HEK293 (cell line): ENCODE results near the gene DNAJB7.

ENCODE experiments used
- CTCF ChIA-PET: fragments of 350-600 bp; formaldehyde crosslinking; extraction: SDS; loops from one replicate; lab custom pipeline; 2021; ENCODE audit warnings: antibody characterized with exemption; lab: Yijun Ruan, JAX
- POLR2A ChIA-PET: fragments of 300-600 bp; formaldehyde crosslinking; extraction: SDS; loops from one replicate; lab custom pipeline; 2020; ENCODE audit warnings: antibody characterized with exemption, inconsistent platforms; lab: Yijun Ruan, JAX
- H3K27ac ChIP-seq: fragments of 200-500 bp; sonication (Bioruptor generic); 2 replicates; pipeline ENCODE4 v1.5.1; 2014; ENCODE audit warnings: low read depth, low read length, control low read depth, inconsistent platforms; ENCODE audit errors: extremely low read depth
- H3K36me3 ChIP-seq, 2 experiments: fragments of 200-500 bp in 1 of 2; sonication (Bioruptor generic) in 1 of 2; 1 replicate in 1 of 2; 2 replicates in 1 of 2; pipeline ENCODE4 v1.5.1; 2014 to 2017; ENCODE audit warnings: inconsistent platforms in 2 of 2, low read length in 2 of 2; ENCODE audit not compliant: control insufficient read depth in 2 of 2, insufficient read depth in 1 of 2
- H3K4me1 ChIP-seq: fragments of 200-500 bp; sonication (Bioruptor generic); 2 replicates; pipeline ENCODE4 v1.5.1; 2014; ENCODE audit warnings: mild to moderate bottlenecking, low read length, inconsistent platforms; ENCODE audit not compliant: control insufficient read depth, insufficient read depth
- H3K4me3 ChIP-seq: 2 replicates; pipeline ENCODE4 v1.5.1; 2011; ENCODE audit warnings: low read depth, mild to moderate bottlenecking, control low read depth, low read length, moderate library complexity
- H3K9me3 ChIP-seq: fragments of 200-500 bp; sonication (Bioruptor generic); 2 replicates; pipeline ENCODE4 v1.5.1; 2014; ENCODE audit warnings: low read depth, low read length, inconsistent platforms; ENCODE audit not compliant: control insufficient read depth, insufficient read depth
- GLIS2 ChIP-seq: fragments of 450-650 bp; formaldehyde crosslinking; IDR thresholded peaks from 2 replicates; pipeline ENCODE4 v1.5.1; 2016; ENCODE audit warnings: missing biosample characterization, missing genetic modification characterization
- HOXA7 ChIP-seq: sonication (generic); formaldehyde crosslinking; IDR thresholded peaks from 2 replicates; pipeline ENCODE4 v1.8.1; 2022; ENCODE audit warnings: missing genetic modification reagents, borderline replicate concordance
- HOXC10 ChIP-seq: sonication (generic); formaldehyde crosslinking; IDR thresholded peaks from 2 replicates; pipeline ENCODE4 v1.8.1; 2023; ENCODE audit warnings: mild to moderate bottlenecking, missing genetic modification reagents
- KLF16 ChIP-seq: fragments of 450-650 bp; formaldehyde crosslinking; IDR thresholded peaks from 2 replicates; pipeline ENCODE4 v1.5.1; 2017; ENCODE audit warnings: missing biosample characterization, missing genetic modification characterization
- KLF7 ChIP-seq: fragments of 450-650 bp; formaldehyde crosslinking; IDR thresholded peaks from 2 replicates; pipeline ENCODE4 v1.5.1; 2016; ENCODE audit warnings: missing biosample characterization, missing genetic modification characterization, borderline replicate concordance
- SP7 ChIP-seq: fragments of 450-650 bp; formaldehyde crosslinking; IDR thresholded peaks from 2 replicates; pipeline ENCODE4 v1.5.1; 2016; ENCODE audit warnings: missing biosample characterization, missing genetic modification characterization
- ZBTB1 ChIP-seq: fragments of 450-650 bp; formaldehyde crosslinking; IDR thresholded peaks from 2 replicates; pipeline ENCODE4 v1.5.1; 2016; ENCODE audit warnings: missing biosample characterization, missing genetic modification characterization
- ZBTB17 ChIP-seq: fragments of 450-650 bp; formaldehyde crosslinking; IDR thresholded peaks from 2 replicates; pipeline ENCODE4 v1.5.1; 2016; ENCODE audit warnings: missing biosample characterization, missing genetic modification characterization
- ZEB2 ChIP-seq: fragments of 450-650 bp; formaldehyde crosslinking; IDR thresholded peaks from 2 replicates; pipeline ENCODE4 v1.5.1; 2016; ENCODE audit warnings: missing biosample characterization, missing genetic modification characterization
- ZFP41 ChIP-seq: fragments of 450-650 bp; formaldehyde crosslinking; IDR thresholded peaks from 2 replicates; pipeline ENCODE4 v1.5.1; 2016; ENCODE audit warnings: missing biosample characterization, missing genetic modification characterization, borderline replicate concordance
- ZNF112 ChIP-seq: fragments of 450-650 bp; formaldehyde crosslinking; IDR thresholded peaks from 2 replicates; pipeline ENCODE4 v1.5.0; 2017; ENCODE audit warnings: missing biosample characterization, missing genetic modification characterization
- ZNF175 ChIP-seq: fragments of 450-650 bp; formaldehyde crosslinking; IDR thresholded peaks from 2 replicates; pipeline ENCODE4 v1.5.1; 2016; ENCODE audit warnings: missing biosample characterization, missing genetic modification characterization
- ZNF211 ChIP-seq: fragments of 450-650 bp; formaldehyde crosslinking; IDR thresholded peaks from 2 replicates; pipeline ENCODE4 v1.5.1; 2016; ENCODE audit warnings: low read depth, missing biosample characterization, missing genetic modification characterization
- ZNF311 ChIP-seq: fragments of 450-650 bp; formaldehyde crosslinking; IDR thresholded peaks from 2 replicates; pipeline ENCODE4 v1.5.1; 2017; ENCODE audit warnings: missing biosample characterization, missing genetic modification characterization, borderline replicate concordance
- ZNF350 ChIP-seq: fragments of 450-650 bp; formaldehyde crosslinking; IDR thresholded peaks from 2 replicates; pipeline ENCODE4 v1.5.0; 2017; ENCODE audit warnings: missing biosample characterization, mild to moderate bottlenecking, missing genetic modification characterization
- ZNF426 ChIP-seq: fragments of 450-650 bp; formaldehyde crosslinking; IDR thresholded peaks from 2 replicates; pipeline ENCODE4 v1.5.1; 2017; ENCODE audit warnings: missing biosample characterization, missing genetic modification characterization, mild to moderate bottlenecking, inconsistent platforms, moderate library complexity
- ZNF501 ChIP-seq: fragments of 450-650 bp; formaldehyde crosslinking; IDR thresholded peaks from 2 replicates; pipeline ENCODE4 v1.5.1; 2016; ENCODE audit warnings: missing biosample characterization, missing genetic modification characterization
- ZNF510 ChIP-seq: fragments of 450-650 bp; formaldehyde crosslinking; IDR thresholded peaks from 2 replicates; pipeline ENCODE4 v1.5.1; 2018; ENCODE audit warnings: mild to moderate bottlenecking, missing genetic modification characterization, missing biosample characterization; ENCODE audit not compliant: insufficient replicate concordance
- ZNF585B ChIP-seq: fragments of 450-650 bp; formaldehyde crosslinking; IDR thresholded peaks from 2 replicates; pipeline ENCODE4 v1.5.1; 2016; ENCODE audit warnings: missing biosample characterization, missing genetic modification characterization
- ZNF677 ChIP-seq: fragments of 450-650 bp; IDR thresholded peaks from 2 replicates; pipeline ENCODE4 v1.5.0; 2018; ENCODE audit warnings: missing biosample characterization, mild to moderate bottlenecking, missing genetic modification characterization, moderate library complexity
- ZNF792 ChIP-seq: fragments of 450-650 bp; formaldehyde crosslinking; IDR thresholded peaks from 2 replicates; pipeline ENCODE4 v1.5.1; 2016; ENCODE audit warnings: missing biosample characterization, missing genetic modification characterization
- ZNF837 ChIP-seq: fragments of 450-650 bp; formaldehyde crosslinking; IDR thresholded peaks from 2 replicates; pipeline ENCODE4 v1.5.1; 2016; ENCODE audit warnings: missing biosample characterization, missing genetic modification characterization
- ZXDB ChIP-seq: fragments of 450-650 bp; formaldehyde crosslinking; IDR thresholded peaks from 2 replicates; pipeline ENCODE4 v1.5.1; 2016; ENCODE audit warnings: missing biosample characterization, missing genetic modification characterization
- TF ChIP-seq, protein P1 (sequence below): fragments of 450-650 bp; formaldehyde crosslinking; IDR thresholded peaks from 2 replicates; pipeline ENCODE4 v1.5.1; 2016; ENCODE audit warnings: missing biosample characterization, missing genetic modification characterization
- TF ChIP-seq, protein P2 (sequence below): fragments of 450-650 bp; formaldehyde crosslinking; IDR thresholded peaks from 2 replicates; pipeline ENCODE4 v1.5.1; 2017; ENCODE audit warnings: missing biosample characterization, missing genetic modification characterization
- TF ChIP-seq, protein P3 (sequence below): fragments of 450-650 bp; formaldehyde crosslinking; IDR thresholded peaks from 2 replicates; pipeline ENCODE4 v1.5.1; 2016; ENCODE audit warnings: missing biosample characterization, missing genetic modification characterization

DNAJB7 gene

DNA sequence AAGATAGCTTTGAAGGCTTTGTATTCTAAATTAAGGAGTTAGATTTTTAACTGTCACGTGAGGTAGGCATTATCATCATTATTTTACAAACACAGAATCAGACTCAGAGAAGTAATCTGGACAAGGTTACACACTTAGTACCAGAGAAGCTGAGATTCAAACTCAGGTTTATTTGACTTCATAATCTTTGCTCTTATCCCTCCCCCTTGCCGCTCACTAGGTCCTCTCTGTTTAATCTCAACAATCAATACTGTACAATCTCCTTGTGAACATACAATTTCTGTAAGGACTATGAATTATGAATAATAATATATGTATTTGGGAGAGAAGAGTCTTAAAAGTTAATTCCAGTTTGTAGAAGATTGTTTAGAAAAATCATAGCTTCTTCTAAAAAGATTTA, 5.2 kb upstream of the DNAJB7 start:
- no peak overlapping the region for H3K4me3 ChIP-seq
- no peak for TF ChIP-seq ZNF677 (tag by site-specific recombination)
- no peak for TF ChIP-seq ZEB2 (tag by site-specific recombination)
- TF ChIP-seq ZNF311 (tag by site-specific recombination), result no peak
- no peak for TF ChIP-seq ZNF837 (tag by site-specific recombination)
- TF ChIP-seq SP7 (tag by site-specific recombination), result no peak
- no peak for TF ChIP-seq ZFP41 (tag by site-specific recombination)
- no peak for TF ChIP-seq ZBTB1 (tag by site-specific recombination)
- no peak for TF ChIP-seq ZNF211 (tag by site-specific recombination)
- no peak for TF ChIP-seq HOXC10 (CRISPR knock-in tag)
- no peak for TF ChIP-seq GLIS2
- no peak for TF ChIP-seq ZNF426 (tag by site-specific recombination)
- TF ChIP-seq ZNF501 (tag by site-specific recombination), result no peak
- TF ChIP-seq ZXDB, result no peak
- TF ChIP-seq ZNF112 (tag by site-specific recombination), result no peak
- no peak for TF ChIP-seq HOXA7 (CRISPR knock-in tag)
- TF ChIP-seq ZNF510, result no peak
- TF ChIP-seq, all 188 proteins: peak for 0
- H3K27ac ChIP-seq, result no peak overlapping the region
- ChIA-PET POLR2A (interaction anchor here (2.6 kb wide), 1 partner anchor 10 kb away, joined by 14 read pairs; the partner anchor contains the start of genes ST13 and XPNPEP3), CTCF (interaction anchor here (0.8 to 1.2 kb wide), 5 partner anchors 9 to 370 kb away, joined by 3 to 6 read pairs (median 4); partner anchors contain the start of genes ST13 and XPNPEP3)
- no peaks in the 10 kb centered on the region for H3K9me3 ChIP-seq
- 0 out of 2 replicates have a peak, but pooled peaks cover 4% of the 10 kb centered on the region for H3K4me1 ChIP-seq
- H3K36me3 ChIP-seq, result peaks cover 10 to 19% of the 10 kb centered on the region in 2 experiments

DNA sequence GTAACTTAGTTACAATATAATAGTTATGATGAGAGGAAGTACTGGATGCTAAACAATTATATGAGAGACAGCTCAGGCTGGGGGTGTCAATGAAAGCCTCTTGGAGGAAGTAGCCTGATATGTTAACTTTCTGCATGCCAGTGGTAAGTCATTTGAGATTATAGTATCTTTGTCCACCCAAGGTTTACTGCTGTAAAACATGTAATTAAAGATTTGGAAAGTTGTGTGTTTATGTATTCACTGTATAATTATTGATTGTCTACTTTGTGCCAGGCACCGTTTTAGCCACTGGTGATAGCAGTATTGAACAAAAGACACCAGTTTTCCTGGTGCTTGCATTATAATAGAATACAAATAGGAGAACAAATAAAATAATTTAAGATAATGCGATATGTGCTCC, 624 bp upstream of the DNAJB7 start:
- Histone ChIP-seq H3K4me3 (no peak overlapping the region), H3K9me3 (no peaks in the 10 kb centered on the region), H3K36me3 (peaks cover 13 to 16% of the 10 kb centered on the region in 2 experiments; a peak in 2 of 3 replicates)
- no peak for TF ChIP-seq ZNF792 (tag by site-specific recombination)
- peak; percentile 93 for TF ChIP-seq SP7 (tag by site-specific recombination)
- TF ChIP-seq ZNF585B (tag by site-specific recombination), result 0 out of 2 replicates have a peak, but pooled peaks have one; percentile 26
- TF ChIP-seq, all 188 proteins: peak for 2
- ChIA-PET POLR2A (no interaction called here), CTCF (no interaction called here)
- no peak overlapping the region for H3K27ac ChIP-seq
- 0 out of 2 replicates have a peak, but pooled peaks cover 6% of the 10 kb centered on the region for H3K4me1 ChIP-seq

DNA sequence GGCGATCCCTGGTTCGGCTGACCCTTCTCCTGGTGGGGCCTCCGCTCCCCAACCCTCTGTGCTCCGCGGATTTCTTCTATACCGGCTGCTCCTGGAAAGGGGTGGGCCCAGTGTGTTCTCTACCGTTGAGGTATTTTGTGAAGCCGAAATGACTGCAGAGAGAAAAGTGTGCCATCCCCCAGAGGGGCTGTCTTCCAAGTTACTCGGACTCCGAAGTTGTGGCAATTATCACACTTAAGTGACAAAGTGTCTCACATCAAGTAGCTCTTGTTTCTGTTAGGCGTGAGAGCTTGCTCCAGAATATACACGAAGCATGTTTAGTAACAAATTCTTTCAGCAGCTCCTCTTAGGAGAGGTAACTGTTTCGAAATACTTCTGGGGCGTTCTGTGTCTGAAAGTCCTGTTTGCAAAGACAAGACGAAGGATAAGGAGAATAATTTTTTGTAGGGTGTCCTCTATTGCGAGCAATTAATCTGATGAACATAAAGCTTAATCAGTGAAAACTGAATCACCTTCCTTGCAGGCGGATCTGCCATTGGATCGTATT, 4.5 kb downstream of the DNAJB7 start:
- ChIA-PET CTCF (interaction anchor here (0.6 to 1.7 kb wide), 8 partner anchors 9 to 119 kb away, joined by 3 to 8 read pairs (median 3); partner anchors contain the start of gene SLC25A17), POLR2A (interaction anchor here (0.6 to 2.3 kb wide), 17 partner anchors 10 to 239 kb away, joined by 3 to 14 read pairs (median 3); partner anchors contain the start of genes RBX1 and SLC25A17)
- TF ChIP-seq ZNF350, result no peak
- TF ChIP-seq ZNF175, result no peak
- TF ChIP-seq, protein P1, sequence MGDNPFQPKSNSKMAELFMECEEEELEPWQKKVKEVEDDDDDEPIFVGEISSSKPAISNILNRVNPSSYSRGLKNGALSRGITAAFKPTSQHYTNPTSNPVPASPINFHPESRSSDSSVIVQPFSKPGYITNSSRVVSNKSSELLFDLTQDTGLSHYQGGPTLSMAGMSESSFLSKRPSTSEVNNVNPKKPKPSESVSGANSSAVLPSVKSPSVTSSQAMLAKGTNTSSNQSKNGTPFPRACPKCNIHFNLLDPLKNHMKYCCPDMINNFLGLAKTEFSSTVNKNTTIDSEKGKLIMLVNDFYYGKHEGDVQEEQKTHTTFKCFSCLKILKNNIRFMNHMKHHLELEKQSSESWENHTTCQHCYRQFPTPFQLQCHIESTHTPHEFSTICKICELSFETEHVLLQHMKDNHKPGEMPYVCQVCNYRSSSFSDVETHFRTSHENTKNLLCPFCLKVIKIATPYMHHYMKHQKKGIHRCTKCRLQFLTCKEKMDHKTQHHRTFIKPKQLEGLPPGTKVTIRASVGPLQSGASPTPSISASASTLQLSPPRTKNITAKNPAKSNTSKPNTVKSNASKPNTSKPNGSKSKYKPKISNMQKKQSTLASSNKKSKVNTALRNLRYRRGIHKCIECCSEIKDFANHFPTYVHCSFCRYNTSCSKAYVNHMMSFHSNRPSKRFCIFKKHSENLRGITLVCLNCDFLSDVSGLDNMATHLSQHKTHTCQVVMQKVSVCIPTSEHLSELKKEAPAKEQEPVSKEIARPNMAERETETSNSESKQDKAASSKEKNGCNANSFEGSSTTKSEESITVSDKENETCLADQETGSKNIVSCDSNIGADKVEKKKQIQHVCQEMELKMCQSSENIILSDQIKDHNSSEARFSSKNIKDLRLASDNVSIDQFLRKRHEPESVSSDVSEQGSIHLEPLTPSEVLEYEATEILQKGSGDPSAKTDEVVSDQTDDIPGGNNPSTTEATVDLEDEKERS (tag by site-specific recombination), result no peak
- TF ChIP-seq KLF7 (tag by site-specific recombination), result no peak
- TF ChIP-seq, protein P2, sequence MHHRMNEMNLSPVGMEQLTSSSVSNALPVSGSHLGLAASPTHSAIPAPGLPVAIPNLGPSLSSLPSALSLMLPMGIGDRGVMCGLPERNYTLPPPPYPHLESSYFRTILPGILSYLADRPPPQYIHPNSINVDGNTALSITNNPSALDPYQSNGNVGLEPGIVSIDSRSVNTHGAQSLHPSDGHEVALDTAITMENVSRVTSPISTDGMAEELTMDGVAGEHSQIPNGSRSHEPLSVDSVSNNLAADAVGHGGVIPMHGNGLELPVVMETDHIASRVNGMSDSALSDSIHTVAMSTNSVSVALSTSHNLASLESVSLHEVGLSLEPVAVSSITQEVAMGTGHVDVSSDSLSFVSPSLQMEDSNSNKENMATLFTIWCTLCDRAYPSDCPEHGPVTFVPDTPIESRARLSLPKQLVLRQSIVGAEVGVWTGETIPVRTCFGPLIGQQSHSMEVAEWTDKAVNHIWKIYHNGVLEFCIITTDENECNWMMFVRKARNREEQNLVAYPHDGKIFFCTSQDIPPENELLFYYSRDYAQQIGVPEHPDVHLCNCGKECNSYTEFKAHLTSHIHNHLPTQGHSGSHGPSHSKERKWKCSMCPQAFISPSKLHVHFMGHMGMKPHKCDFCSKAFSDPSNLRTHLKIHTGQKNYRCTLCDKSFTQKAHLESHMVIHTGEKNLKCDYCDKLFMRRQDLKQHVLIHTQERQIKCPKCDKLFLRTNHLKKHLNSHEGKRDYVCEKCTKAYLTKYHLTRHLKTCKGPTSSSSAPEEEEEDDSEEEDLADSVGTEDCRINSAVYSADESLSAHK (tag by site-specific recombination), result no peak
- no peak for TF ChIP-seq KLF16 (tag by site-specific recombination)
- TF ChIP-seq ZBTB17 (tag by site-specific recombination), result 0 out of 2 replicates have a peak, but pooled peaks have one; percentile 3
- TF ChIP-seq, protein P3, sequence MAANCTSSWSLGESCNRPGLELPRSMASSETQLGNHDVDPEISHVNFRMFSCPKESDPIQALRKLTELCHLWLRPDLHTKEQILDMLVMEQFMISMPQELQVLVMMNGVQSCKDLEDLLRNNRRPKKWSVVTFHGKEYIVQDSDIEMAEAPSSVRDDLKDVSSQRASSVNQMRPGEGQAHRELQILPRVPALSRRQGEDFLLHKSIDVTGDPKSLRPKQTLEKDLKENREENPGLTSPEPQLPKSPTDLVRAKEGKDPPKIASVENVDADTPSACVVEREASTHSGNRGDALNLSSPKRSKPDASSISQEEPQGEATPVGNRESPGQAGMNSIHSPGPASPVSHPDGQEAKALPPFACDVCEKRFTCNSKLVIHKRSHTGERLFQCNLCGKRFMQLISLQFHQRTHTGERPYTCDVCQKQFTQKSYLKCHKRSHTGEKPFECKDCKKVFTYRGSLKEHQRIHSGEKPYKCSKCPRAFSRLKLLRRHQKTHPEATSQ (tag by site-specific recombination), result no peak

More for the DNA sequence above, 4.5 kb downstream of the DNAJB7 start:
- H3K9me3 ChIP-seq, result no peaks in the 10 kb centered on the region
- peak overlapping the region; percentile 53 for H3K4me3 ChIP-seq
- peaks cover 14% of the 10 kb centered on the region for H3K4me1 ChIP-seq
- H3K36me3 ChIP-seq, result peaks cover 13 to 28% of the 10 kb centered on the region in 2 experiments; a peak in 2 of 3 replicates
- peak overlapping the region; percentile 98 for H3K27ac ChIP-seq
